OCI-LY3 (cell line): Measurements from ENCODE around the gene TNNI2.

ENCODE experiments used
- H2AFZ ChIP-seq: fragments of 200-600, 300-600 bp; shearing (Covaris generic); 2 replicates; pipeline ENCODE4 v1.6.0; 2014; ENCODE audit warnings: antibody characterized with exemption, low read depth, low read length
- H3K27ac ChIP-seq: fragments of 200-600, 300-600 bp; sonication (generic); 2 replicates; pipeline ENCODE4 v1.5.1; 2014; ENCODE audit warnings: mild to moderate bottlenecking, low read length, moderate library complexity, mixed read lengths
- H3K27me3 ChIP-seq: fragments of 200-600, 300-600 bp; sonication (generic); 2 replicates; pipeline ENCODE4 v1.6.1; 2014; ENCODE audit warnings: low read depth, low read length, mixed read lengths
- H3K36me3 ChIP-seq: fragments of 200-600, 300-600 bp; sonication (generic); replicated peaks from 2 replicates; pipeline ENCODE3; 2014; ENCODE audit warnings: low read depth, low read length, mixed read lengths
- H3K4me1 ChIP-seq: fragments of 300-600, 200-600 bp; sonication (generic); 2 replicates; pipeline ENCODE4 v1.6.1; 2014; ENCODE audit warnings: low read length, mixed read lengths
- H3K4me2 ChIP-seq: fragments of 200-600, 300-600 bp; sonication (generic); 2 replicates; pipeline ENCODE4 v1.6.1; 2014; ENCODE audit warnings: low read length, mixed read lengths
- H3K4me3 ChIP-seq: fragments of 300-600, 200-600 bp; sonication (generic); 2 replicates; pipeline ENCODE4 v1.5.1; 2014; ENCODE audit warnings: antibody characterized with exemption, mild to moderate bottlenecking, low read length, moderate library complexity
- H3K79me2 ChIP-seq: fragments of 300-600, 200-600 bp; shearing (Covaris generic); 2 replicates; pipeline ENCODE4 v1.6.1; 2014; ENCODE audit warnings: mild to moderate bottlenecking, low read length, mixed read lengths
- H3K9ac ChIP-seq: fragments of 300-600, 200-600 bp; shearing (Covaris generic); 2 replicates; pipeline ENCODE4 v1.6.0; 2014; ENCODE audit warnings: mild to moderate bottlenecking, low read length, moderate library complexity
- H3K9me3 ChIP-seq: fragments of 200-600, 300-600 bp; shearing (Covaris generic); 2 replicates; pipeline ENCODE4 v1.6.1; 2014; ENCODE audit warnings: low read length, mixed read lengths; ENCODE audit not compliant: insufficient read depth
- H4K20me1 ChIP-seq: fragments of 200-600, 300-600 bp; sonication (generic); 2 replicates; pipeline ENCODE4 v1.6.1; 2016; ENCODE audit warnings: low read length, mixed read lengths; ENCODE audit not compliant: insufficient read depth
- EZH2phosphoT487 ChIP-seq: fragments of 200-600 bp; shearing (Covaris generic); IDR thresholded peaks from 2 replicates; pipeline ENCODE4 v1.6.1; 2018; ENCODE audit warnings: antibody characterized with exemption, mixed run types, low read depth
- TF ChIP-seq, protein P1 (sequence below): fragments of 200-600, 300-600 bp; sonication (generic); IDR thresholded peaks from 2 replicates; pipeline ENCODE4 v1.5.1; 2014; ENCODE audit warnings: antibody characterized with exemption, low read length, low read depth

The TNNI2 gene

DNA sequence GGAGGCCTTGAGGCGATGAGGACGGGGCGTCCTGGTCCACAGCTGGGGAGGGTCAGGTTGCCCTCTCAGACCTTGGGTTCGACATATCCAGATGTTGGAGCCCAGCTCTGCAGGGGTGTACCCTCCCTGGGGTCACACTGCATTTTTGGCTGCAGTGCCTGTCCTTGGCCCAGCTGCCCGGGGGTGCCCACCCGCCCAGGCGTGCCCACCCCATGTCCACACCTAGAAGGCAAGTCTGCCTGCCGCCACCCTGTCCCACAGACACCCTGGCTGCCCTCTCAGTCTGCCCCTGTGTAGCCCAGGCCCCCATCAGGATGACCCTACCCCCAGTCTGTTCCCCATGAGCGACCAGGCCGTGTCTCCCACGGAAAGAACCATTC, 17.1 kb downstream of the TNNI2 start:
- TF ChIP-seq, protein P1, sequence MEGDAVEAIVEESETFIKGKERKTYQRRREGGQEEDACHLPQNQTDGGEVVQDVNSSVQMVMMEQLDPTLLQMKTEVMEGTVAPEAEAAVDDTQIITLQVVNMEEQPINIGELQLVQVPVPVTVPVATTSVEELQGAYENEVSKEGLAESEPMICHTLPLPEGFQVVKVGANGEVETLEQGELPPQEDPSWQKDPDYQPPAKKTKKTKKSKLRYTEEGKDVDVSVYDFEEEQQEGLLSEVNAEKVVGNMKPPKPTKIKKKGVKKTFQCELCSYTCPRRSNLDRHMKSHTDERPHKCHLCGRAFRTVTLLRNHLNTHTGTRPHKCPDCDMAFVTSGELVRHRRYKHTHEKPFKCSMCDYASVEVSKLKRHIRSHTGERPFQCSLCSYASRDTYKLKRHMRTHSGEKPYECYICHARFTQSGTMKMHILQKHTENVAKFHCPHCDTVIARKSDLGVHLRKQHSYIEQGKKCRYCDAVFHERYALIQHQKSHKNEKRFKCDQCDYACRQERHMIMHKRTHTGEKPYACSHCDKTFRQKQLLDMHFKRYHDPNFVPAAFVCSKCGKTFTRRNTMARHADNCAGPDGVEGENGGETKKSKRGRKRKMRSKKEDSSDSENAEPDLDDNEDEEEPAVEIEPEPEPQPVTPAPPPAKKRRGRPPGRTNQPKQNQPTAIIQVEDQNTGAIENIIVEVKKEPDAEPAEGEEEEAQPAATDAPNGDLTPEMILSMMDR: no peak
- H3K9ac ChIP-seq: peak overlapping the region; percentile 64; the same call in 1 of the 2 replicates
- H3K4me2 ChIP-seq: peak overlapping the region; percentile 79
- peaks cover 96% of the 10 kb centered on the region for H3K79me2 ChIP-seq
- H3K36me3 ChIP-seq: peaks cover 53% of the 10 kb centered on the region
- H3K27ac ChIP-seq: peak overlapping the region; percentile 54; the same call in 1 of the 2 replicates
- H3K27me3 ChIP-seq: no peaks in the 10 kb centered on the region
- peak overlapping the region; percentile 95 for H3K4me3 ChIP-seq
- no peak overlapping the region for H2AFZ ChIP-seq
- peaks cover 56% of the 10 kb centered on the region for H3K4me1 ChIP-seq
- H4K20me1 ChIP-seq: peaks cover 67% of the 10 kb centered on the region
- H3K9me3 ChIP-seq: peaks cover 4% of the 10 kb centered on the region; the same call in 1 of the 2 replicates

DNA sequence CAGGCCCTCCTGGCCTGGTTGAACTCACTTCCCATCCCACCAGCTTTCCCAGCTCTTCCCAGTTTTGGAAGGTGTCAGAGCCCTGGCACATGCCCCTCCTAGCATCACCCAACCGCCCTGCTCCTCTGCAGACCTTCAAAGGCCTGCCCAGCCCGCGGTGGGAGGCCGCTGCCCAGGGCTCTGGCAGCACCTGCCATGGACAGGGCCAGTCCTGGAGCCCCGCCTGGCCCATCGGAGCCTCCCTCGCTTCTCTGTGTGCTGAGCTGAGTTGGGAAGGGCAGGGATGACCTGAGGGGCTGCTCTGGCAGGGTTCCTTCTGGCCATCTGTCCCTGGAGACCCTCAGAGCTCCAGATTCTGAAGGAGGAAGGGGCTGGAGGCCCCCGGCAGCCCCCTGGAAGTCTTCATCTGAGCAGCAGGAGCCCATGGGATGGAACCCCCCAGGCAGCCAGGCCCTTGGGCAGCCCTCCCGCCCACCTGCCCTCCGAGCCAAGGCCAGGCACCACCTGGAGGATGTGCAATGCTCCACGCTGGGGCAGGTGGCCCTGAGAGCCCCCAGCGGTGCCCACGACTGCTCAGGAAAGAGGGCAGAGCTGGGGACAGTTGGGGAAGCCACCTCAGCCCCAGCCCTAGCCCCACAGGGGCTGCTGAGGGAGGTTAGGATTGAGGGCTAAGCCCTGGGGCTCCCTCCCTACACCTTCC, 17.7 kb downstream of the TNNI2 start:
- Histone ChIP-seq H3K36me3 (peaks cover 59% of the 10 kb centered on the region), H3K27me3 (no peaks in the 10 kb centered on the region), H3K4me2 (peak overlapping the region; percentile 79), H3K79me2 (peaks cover 99% of the 10 kb centered on the region), H3K4me1 (peaks cover 50% of the 10 kb centered on the region), H3K4me3 (peak overlapping the region; percentile 95; the same call in 1 of the 2 replicates), H3K27ac (no peak overlapping the region), H3K9me3 (peaks cover 1% of the 10 kb centered on the region; the same call in 1 of the 2 replicates), H4K20me1 (peaks cover 73% of the 10 kb centered on the region), H2AFZ (no peak overlapping the region), H3K9ac (no peak overlapping the region; the same call in 1 of the 2 replicates)
- no peak for TF ChIP-seq EZH2phosphoT487
- TF ChIP-seq, protein P1: no peak

DNA sequence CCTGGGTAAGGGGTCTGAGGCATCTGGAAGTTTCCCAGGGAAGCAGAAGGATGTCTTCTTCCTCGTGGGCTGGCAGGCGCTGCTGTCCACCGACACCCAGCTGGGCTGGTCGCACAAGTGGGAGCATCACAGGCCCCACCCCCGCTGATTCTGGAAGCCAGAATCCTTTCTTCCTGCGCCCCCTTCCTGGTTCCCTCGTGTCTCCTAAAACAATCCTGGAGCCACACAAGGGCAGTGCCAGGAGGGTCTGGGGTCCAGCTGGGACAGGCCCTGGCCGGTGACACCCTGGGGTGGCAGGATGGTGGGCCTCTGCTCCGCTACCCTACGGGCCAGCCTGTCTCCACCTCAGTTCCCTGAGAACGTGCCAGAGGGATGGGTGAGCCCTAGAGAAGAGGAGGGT, 18.3 kb downstream of the TNNI2 start:
- no peak overlapping the region for H3K9ac ChIP-seq
- no peak overlapping the region for H3K27ac ChIP-seq
- peaks cover 61% of the 10 kb centered on the region for H3K36me3 ChIP-seq
- peaks cover 99% of the 10 kb centered on the region for H3K79me2 ChIP-seq
- H3K4me3 ChIP-seq: peak overlapping the region; percentile 22; the same call in 1 of the 2 replicates
- H3K4me2 ChIP-seq: peak overlapping the region; percentile 79
- H3K27me3 ChIP-seq: no peaks in the 10 kb centered on the region
- no peaks in the 10 kb centered on the region; the same call in 1 of the 2 replicates for H3K9me3 ChIP-seq
- TF ChIP-seq, protein P1: no peak
- TF ChIP-seq EZH2phosphoT487: no peak
- peaks cover 79% of the 10 kb centered on the region for H4K20me1 ChIP-seq
- H3K4me1 ChIP-seq: peaks cover 44% of the 10 kb centered on the region
- H2AFZ ChIP-seq: no peak overlapping the region

GRCh38 chr11:1858154-1858553, 19.4 kb downstream of the TNNI2 start:
- H3K27me3 ChIP-seq: no peaks in the 10 kb centered on the region
- peaks cover 72% of the 10 kb centered on the region for H3K36me3 ChIP-seq
- H3K9ac ChIP-seq: no peak overlapping the region
- H3K79me2 ChIP-seq: peaks cover 99% of the 10 kb centered on the region
- peaks cover 90% of the 10 kb centered on the region for H4K20me1 ChIP-seq
- H3K4me3 ChIP-seq: peak overlapping the region; percentile 22
- no peak overlapping the region for H3K27ac ChIP-seq
- peak overlapping the region; percentile 79 for H3K4me2 ChIP-seq
- no peaks in the 10 kb centered on the region for H3K9me3 ChIP-seq
- no peak overlapping the region for H2AFZ ChIP-seq
- TF ChIP-seq, protein P1: no peak
- TF ChIP-seq EZH2phosphoT487: no peak
- peaks cover 37% of the 10 kb centered on the region for H3K4me1 ChIP-seq
